Caco-2 (cell line): Measurements from ENCODE around the gene CSAD. TPM values are rescaled to one million over a fixed set of nuclear protein-coding genes. Genes with fewer than 3 reads are reported as not detected.

ENCODE experiments used
- BruUV-seq: library from RNA; stranded (reverse); fragments of 400-500 nt; replicated peaks from 2 replicates; lab custom pipeline; 2021; lab: Mats Ljungman, UMichigan
- CTCF ChIA-PET: fragments of 300-600 bp; sonication (Branson Sonifier 250); formaldehyde crosslinking; loops from one replicate; lab custom pipeline; 2022; ENCODE audit warnings: antibody characterized with exemption; lab: Charles Lee
- POLR2A ChIA-PET: fragments of 300-600 bp; sonication (Branson Sonifier 250); formaldehyde crosslinking; loops from one replicate; lab custom pipeline; 2022; ENCODE audit warnings: antibody characterized with exemption; lab: Charles Lee
- DNase-seq, 2 experiments: peaks; one replicate each; pipeline versions ENCODE4 v3.0.0 to v3.0.0-alpha.2; 2020 to 2022
- H3K27me3 ChIP-seq: replicated peaks from 2 replicates; pipeline ENCODE4 v1.6.0; 2011; ENCODE audit warnings: low read length; ENCODE audit not compliant: control insufficient read depth, insufficient read depth
- H3K36me3 ChIP-seq: 2 replicates; pipeline ENCODE4 v1.5.1; 2011; ENCODE audit warnings: low read length; ENCODE audit not compliant: control insufficient read depth, insufficient read depth
- H3K4me1 ChIP-seq: fragments of 250-450 bp; sonication (Bioruptor Pico); 2 replicates; pipeline ENCODE4 v1.5.1; 2020; ENCODE audit warnings: mild to moderate bottlenecking
- H3K4me3 ChIP-seq: 2 replicates; pipeline ENCODE4 v1.5.1; 2011; ENCODE audit warnings: low read depth, mild to moderate bottlenecking, control low read depth, low read length
- H3K9me3 ChIP-seq: fragments of 250-450 bp; sonication (Bioruptor Pico); 2 replicates; pipeline ENCODE4 v1.5.1; 2020; ENCODE audit warnings: mild to moderate bottlenecking, moderate library complexity
- H3K27ac Mint-ChIP-seq: one replicate; pipeline ENCODE4 v1.8.0; 2022; ENCODE audit warnings: mixed read lengths; ENCODE audit not compliant: unreplicated experiment
- H3K27me3 Mint-ChIP-seq: one replicate; pipeline ENCODE4 v1.8.0; 2022; ENCODE audit warnings: mixed read lengths; ENCODE audit not compliant: insufficient read depth, unreplicated experiment
- H3K36me3 Mint-ChIP-seq: one replicate; pipeline ENCODE4 v1.8.0; 2022; ENCODE audit warnings: mild to moderate bottlenecking, mixed read lengths; ENCODE audit not compliant: insufficient read depth, unreplicated experiment
- H3K4me1 Mint-ChIP-seq: one replicate; pipeline ENCODE4 v1.8.0; 2022; ENCODE audit warnings: low read depth, mixed read lengths; ENCODE audit not compliant: unreplicated experiment
- H3K4me3 Mint-ChIP-seq: one replicate; pipeline ENCODE4 v1.8.0; 2022; ENCODE audit warnings: mild to moderate bottlenecking, moderate library complexity, mixed read lengths; ENCODE audit not compliant: unreplicated experiment
- H3K9me3 Mint-ChIP-seq: one replicate; pipeline ENCODE4 v1.8.0; 2022; ENCODE audit warnings: mixed read lengths; ENCODE audit not compliant: unreplicated experiment
- CTCF ChIP-seq, 2 experiments: fragments of 200-600 bp in 1 of 2; IDR thresholded peaks; 1 replicate in 1 of 2; 2 replicates in 1 of 2; pipeline versions ENCODE4 v1.5.1 to v1.8.0; 2011 to 2022; ENCODE audit warnings: antibody characterized with exemption in 1 of 2, control low read depth in 1 of 2, inconsistent platforms in 1 of 2, low read depth in 1 of 2, low read length in 1 of 2, mild to moderate bottlenecking in 1 of 2, moderate library complexity in 1 of 2; ENCODE audit not compliant: insufficient read depth in 1 of 2, severe bottlenecking in 1 of 2, unreplicated experiment in 1 of 2
- intact Hi-C: fragments of 100-400 bp; cut with micrococcal nuclease; formaldehyde crosslinking; loops from one replicate; pipeline ENCODE4 v1.10.0; 2022; ENCODE audit not compliant: unreplicated experiment
- total RNA-seq: library from RNA; stranded (reverse); gene quantifications from 2 replicates; pipeline ENCODE4 v1.2.3, GENCODE V29; 2022

CSAD gene
- total RNA-seq, 1 experiment from 2014 or later, result 20.1 TPM

GRCh38 chr12:53185582-53186153 is 4.9 kb upstream of the CSAD start:
- intact Hi-C loops, result no loop called here
- DNase-seq, result no peak
- no peaks in the 10 kb centered on the region for H3K27me3 Mint-ChIP-seq
- H3K4me1 Mint-ChIP-seq, result peaks cover 13% of the 10 kb centered on the region
- no peak overlapping the region for H3K27ac Mint-ChIP-seq
- H3K4me1 ChIP-seq, result peaks cover 16% of the 10 kb centered on the region
- H3K4me3 ChIP-seq, result no peak overlapping the region
- POLR2A ChIA-PET, result interaction anchor here (0.5 kb wide), 1 partner anchor 140 kb away, joined by 3 read pairs; no protein-coding TSS in a partner anchor
- H3K27me3 ChIP-seq, result no peaks in the 10 kb centered on the region
- no peak overlapping the region for H3K4me3 Mint-ChIP-seq
- TF ChIP-seq CTCF (IDR thresholded peaks at IDR 0.05; ENCODE audit: insufficient read depth in 1 of 2, low read depth in 1 of 2, low read length in 1 of 2, severe bottlenecking in 1 of 2, unreplicated experiment in 1 of 2), result no peak
- peaks cover 44% of the 10 kb centered on the region for H3K36me3 Mint-ChIP-seq
- BruUV-seq, result no TSS peak
- H3K36me3 ChIP-seq, result peaks cover 12% of the 10 kb centered on the region
- no peaks in the 10 kb centered on the region for H3K9me3 ChIP-seq
- CTCF ChIA-PET, result interaction anchor here (1.2 kb wide), 1 partner anchor 120 kb away, joined by 3 read pairs; no protein-coding TSS in a partner anchor
- no peaks in the 10 kb centered on the region for H3K9me3 Mint-ChIP-seq

GRCh38 chr12:53184828-53185227 is 4.1 kb upstream of the CSAD start:
- H3K9me3 Mint-ChIP-seq, result no peaks in the 10 kb centered on the region
- CTCF ChIA-PET, result interaction anchor here (1.2 kb wide), 1 partner anchor 119 kb away, joined by 3 read pairs; no protein-coding TSS in a partner anchor
- H3K27ac Mint-ChIP-seq, result no peak overlapping the region

GRCh38 chr12:53182903-53183302 is 2.2 kb upstream of the CSAD start:
- CTCF ChIA-PET, result interaction anchor here (0.8 to 1.1 kb wide), 2 partner anchors 117 to 129 kb away, joined by 3 to 8 read pairs; no protein-coding TSS in a partner anchor
- peaks cover 18% of the 10 kb centered on the region for H3K4me1 Mint-ChIP-seq

More at GRCh38 chr12:53184828-53185227, 4.1 kb upstream of the CSAD start:
- Mint-ChIP-seq H3K4me3 (no peak overlapping the region), H3K36me3 (peaks cover 52% of the 10 kb centered on the region), H3K27me3 (no peaks in the 10 kb centered on the region), H3K4me1 (peaks cover 13% of the 10 kb centered on the region)
- BruUV-seq, result no TSS peak
- Histone ChIP-seq H3K27me3 (no peaks in the 10 kb centered on the region), H3K4me3 (no peak overlapping the region), H3K36me3 (peaks cover 12% of the 10 kb centered on the region), H3K4me1 (peaks cover 16% of the 10 kb centered on the region), H3K9me3 (no peaks in the 10 kb centered on the region)
- POLR2A ChIA-PET, result interaction anchor here (0.5 kb wide), 1 partner anchor 141 kb away, joined by 3 read pairs; no protein-coding TSS in a partner anchor
- TF ChIP-seq CTCF (IDR thresholded peaks at IDR 0.05; ENCODE audit: insufficient read depth in 1 of 2, low read depth in 1 of 2, low read length in 1 of 2, severe bottlenecking in 1 of 2, unreplicated experiment in 1 of 2), result no peak
- no peak for DNase-seq
- intact Hi-C loops, result no loop called here

More at GRCh38 chr12:53182903-53183302, 2.2 kb upstream of the CSAD start:
- Histone ChIP-seq H3K4me1 (peaks cover 20% of the 10 kb centered on the region), H3K27me3 (no peaks in the 10 kb centered on the region), H3K4me3 (peak overlapping the region; percentile 9; the same call in 1 of the 2 replicates), H3K36me3 (peaks cover 12% of the 10 kb centered on the region), H3K9me3 (no peaks in the 10 kb centered on the region)
- no peak overlapping the region for H3K27ac Mint-ChIP-seq
- no peaks in the 10 kb centered on the region for H3K27me3 Mint-ChIP-seq
- peaks cover 56% of the 10 kb centered on the region for H3K36me3 Mint-ChIP-seq
- no peaks in the 10 kb centered on the region for H3K9me3 Mint-ChIP-seq
- POLR2A ChIA-PET, result interaction anchor here (0.6 to 1.0 kb wide), 4 partner anchors 41 to 112 kb away, joined by 3 to 5 read pairs (median 3); partner anchors contain the start of genes PFDN5 and SPRYD3
- no peak for DNase-seq
- BruUV-seq, result no TSS peak
- intact Hi-C loops, result no loop called here
- peak overlapping the region; percentile 9 for H3K4me3 Mint-ChIP-seq
- TF ChIP-seq CTCF (IDR thresholded peaks at IDR 0.05; ENCODE audit: insufficient read depth in 1 of 2, low read depth in 1 of 2, low read length in 1 of 2, severe bottlenecking in 1 of 2, unreplicated experiment in 1 of 2), result no peak
